NCI-H345 treated with DMSO at 0.1 percent for 48 hours (cell line): Measurements from ENCODE around the gene LYPD5.
"Not testable (repeated sequence)": the region's sequence is repeated elsewhere in the genome, so short reads cannot be mapped to it uniquely, and the experiment has no call there.

Experiments used
- DNase-seq: peaks from one replicate; lab custom pipeline; 2025; ENCODE audit not compliant: unreplicated experiment; lab: John Stamatoyannopoulos, UW

The LYPD5 gene

GRCh38 chr19:43779147-43779819 is 23.0 kb downstream of the LYPD5 start:
- no peak for DNase-seq

GRCh38 chr19:43778651-43779050 is 23.6 kb downstream of the LYPD5 start:
- DNase-seq, result peak; percentile 85

- DNase-seq, result no peak
These were observed 25.0 kb downstream of the LYPD5 start for GRCh38 chr19:43777163-43777695.

GRCh38 chr19:43776286-43776685 is 26.0 kb downstream of the LYPD5 start:
- no peak for DNase-seq

- no peak for DNase-seq
These were observed 26.9 kb downstream of the LYPD5 start for GRCh38 chr19:43775299-43775890.

- DNase-seq, result not testable (repeated sequence)
These were observed 27.3 kb downstream of the LYPD5 start for GRCh38 chr19:43774940-43775258.

GRCh38 chr19:43774103-43774939 is 27.9 kb downstream of the LYPD5 start:
- DNase-seq, result no peak

- DNase-seq, result no peak
These were observed 28.5 kb downstream of the LYPD5 start for GRCh38 chr19:43773725-43774102.

GRCh38 chr19:43769256-43769655 is 33.0 kb downstream of the LYPD5 start:
- DNase-seq, result no peak

GRCh38 chr19:43768273-43769050 is 33.8 kb downstream of the LYPD5 start:
- DNase-seq, result no peak

- no peak for DNase-seq
These were observed 34.4 kb downstream of the LYPD5 start for GRCh38 chr19:43767818-43768217.

- no peak for DNase-seq
These were observed 34.9 kb downstream of the LYPD5 start for GRCh38 chr19:43767316-43767715.

- no peak for DNase-seq
These were observed 35.5 kb downstream of the LYPD5 start for GRCh38 chr19:43766755-43767043.

GRCh38 chr19:43765109-43765876 is 37.0 kb downstream of the LYPD5 start:
- DNase-seq, result no peak

- not testable (repeated sequence) for DNase-seq
These were observed 37.6 kb downstream of the LYPD5 start for GRCh38 chr19:43764684-43765083.

- DNase-seq, result no peak
These were observed 38.7 kb downstream of the LYPD5 start for GRCh38 chr19:43763473-43763939.

- DNase-seq, result no peak
These were observed 39.4 kb downstream of the LYPD5 start for GRCh38 chr19:43762814-43763213.

GRCh38 chr19:43760941-43761340 is 41.3 kb downstream of the LYPD5 start:
- no peak for DNase-seq

- DNase-seq, result no peak
These were observed 42.7 kb downstream of the LYPD5 start for GRCh38 chr19:43759515-43759914.

- DNase-seq, result peak; percentile 73
These were observed 46.9 kb downstream of the LYPD5 start for GRCh38 chr19:43755256-43755801.
